Measurements from ENCODE around the gene HRAS. TPM values are rescaled to one million over a fixed set of nuclear protein-coding genes. Genes with fewer than 3 reads are reported as not detected.

HRAS gene
- total RNA-seq, 1 donor from 2014 or later: 43.9 TPM

DNA sequence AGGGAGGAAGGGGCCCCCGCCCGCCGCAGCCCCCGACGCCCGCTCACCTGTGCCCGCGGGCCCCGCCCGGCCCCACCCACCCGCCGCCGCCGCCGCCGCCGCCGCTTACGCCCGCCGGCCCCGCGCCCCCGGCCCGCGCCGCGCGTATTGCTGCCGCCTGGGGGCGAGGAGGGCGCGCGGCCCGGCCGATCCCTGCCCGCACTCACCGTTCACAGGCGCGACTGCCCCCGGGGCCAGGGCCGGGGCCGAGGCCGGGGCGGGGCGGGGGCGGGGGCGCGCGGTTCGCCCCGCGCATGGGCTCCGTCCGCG is 212 bp downstream of the HRAS start:
- Mint-ChIP-seq H3K4me1 (peaks cover 26% of the 10 kb centered on the region), H3K27ac (no peak overlapping the region), H3K4me3 (no peak overlapping the region), H3K36me3 (ENCODE audit: low read depth) (peaks cover 22% of the 10 kb centered on the region), H3K27me3 (no peaks in the 10 kb centered on the region), H3K9me3 (no peaks in the 10 kb centered on the region)
- TF ChIP-seq, protein P1, sequence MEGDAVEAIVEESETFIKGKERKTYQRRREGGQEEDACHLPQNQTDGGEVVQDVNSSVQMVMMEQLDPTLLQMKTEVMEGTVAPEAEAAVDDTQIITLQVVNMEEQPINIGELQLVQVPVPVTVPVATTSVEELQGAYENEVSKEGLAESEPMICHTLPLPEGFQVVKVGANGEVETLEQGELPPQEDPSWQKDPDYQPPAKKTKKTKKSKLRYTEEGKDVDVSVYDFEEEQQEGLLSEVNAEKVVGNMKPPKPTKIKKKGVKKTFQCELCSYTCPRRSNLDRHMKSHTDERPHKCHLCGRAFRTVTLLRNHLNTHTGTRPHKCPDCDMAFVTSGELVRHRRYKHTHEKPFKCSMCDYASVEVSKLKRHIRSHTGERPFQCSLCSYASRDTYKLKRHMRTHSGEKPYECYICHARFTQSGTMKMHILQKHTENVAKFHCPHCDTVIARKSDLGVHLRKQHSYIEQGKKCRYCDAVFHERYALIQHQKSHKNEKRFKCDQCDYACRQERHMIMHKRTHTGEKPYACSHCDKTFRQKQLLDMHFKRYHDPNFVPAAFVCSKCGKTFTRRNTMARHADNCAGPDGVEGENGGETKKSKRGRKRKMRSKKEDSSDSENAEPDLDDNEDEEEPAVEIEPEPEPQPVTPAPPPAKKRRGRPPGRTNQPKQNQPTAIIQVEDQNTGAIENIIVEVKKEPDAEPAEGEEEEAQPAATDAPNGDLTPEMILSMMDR (IDR thresholded peaks at IDR 0.05): no peak
- CTCF ChIA-PET: interaction anchor here (1.6 kb wide), 1 partner anchor 17 kb away, joined by 7 read pairs; no protein-coding TSS in a partner anchor
- intact Hi-C loops (cut with micrococcal nuclease): loop anchor here (1.0 to 10.0 kb wide), 3 partner anchors 85 to 380 kb away; partner anchors contain the start of genes CHID1 and PTDSS2
- peak; percentile 4 for ATAC-seq (ENCODE audit: low read depth)
- POLR2A ChIA-PET: interaction anchor here (0.7 to 3.6 kb wide), 12 partner anchors 16 to 327 kb away, joined by 3 to 45 read pairs (median 20); partner anchors contain the start of genes BET1L, IRF7, PHRF1 and PSMD13
- DNase-seq: no peak

DNA sequence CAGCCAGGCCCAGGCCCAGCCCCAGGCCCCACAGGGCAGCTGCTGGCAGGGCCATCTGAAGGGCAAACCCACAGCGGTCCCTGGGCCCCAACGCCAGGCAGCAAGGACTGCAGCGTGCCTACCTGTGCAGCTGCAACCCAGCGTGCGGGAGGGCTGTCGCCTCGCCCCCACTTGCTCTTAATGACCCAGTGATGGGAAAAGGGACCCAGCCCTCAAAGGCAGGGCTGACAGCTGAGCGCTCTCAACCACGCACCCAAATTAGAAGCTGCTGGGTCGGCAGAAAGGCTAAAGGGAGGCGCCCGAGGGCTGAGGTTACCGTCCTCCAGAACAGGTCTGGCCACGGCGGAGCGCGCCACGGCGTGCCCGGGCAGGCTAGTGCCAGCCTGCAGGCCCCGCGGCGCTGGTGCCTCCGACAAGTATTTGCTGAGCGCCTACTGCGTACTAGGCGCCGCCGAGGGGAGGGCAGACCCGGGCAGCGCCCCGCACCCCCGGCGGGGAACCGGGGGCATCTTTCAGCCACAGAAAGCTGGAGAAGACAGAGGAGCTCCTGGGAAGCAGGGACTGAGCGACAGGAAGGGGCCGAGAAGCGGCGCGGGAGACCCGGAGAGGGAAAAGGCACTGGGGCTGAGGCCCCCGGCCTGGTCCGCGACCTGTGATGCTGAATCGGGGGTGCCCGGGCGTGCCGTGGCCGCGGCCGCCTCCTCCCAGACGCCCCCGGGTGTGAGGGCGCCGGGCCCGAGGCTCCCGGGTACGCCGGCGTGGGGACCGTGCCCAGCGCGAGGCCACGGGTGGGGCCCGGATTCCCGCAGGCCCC is 773 bp downstream of the HRAS start:
- Mint-ChIP-seq H3K9me3 (no peaks in the 10 kb centered on the region), H3K4me1 (peaks cover 26% of the 10 kb centered on the region), H3K36me3 (ENCODE audit: low read depth) (peaks cover 23% of the 10 kb centered on the region), H3K4me3 (peak overlapping the region; percentile 80), H3K27me3 (no peaks in the 10 kb centered on the region), H3K27ac (no peak overlapping the region)
- TF ChIP-seq, protein P1 (IDR thresholded peaks at IDR 0.05): no peak
- ATAC-seq (ENCODE audit: low read depth): no peak
- ChIA-PET CTCF (interaction anchor here (0.8 kb wide), 1 partner anchor 20 kb away, joined by 3 read pairs; no protein-coding TSS in a partner anchor), POLR2A (interaction anchor here (1.0 to 3.6 kb wide), 5 partner anchors 21 to 327 kb away, joined by 4 to 27 read pairs (median 21); partner anchors contain the start of genes BET1L, IRF7, RIC8A and RNH1)
- DNase-seq: no peak
- intact Hi-C loops (cut with micrococcal nuclease): loop anchor here (1.0 to 10.0 kb wide), 3 partner anchors 84 to 380 kb away; partner anchors contain the start of genes CHID1 and PTDSS2

DNA sequence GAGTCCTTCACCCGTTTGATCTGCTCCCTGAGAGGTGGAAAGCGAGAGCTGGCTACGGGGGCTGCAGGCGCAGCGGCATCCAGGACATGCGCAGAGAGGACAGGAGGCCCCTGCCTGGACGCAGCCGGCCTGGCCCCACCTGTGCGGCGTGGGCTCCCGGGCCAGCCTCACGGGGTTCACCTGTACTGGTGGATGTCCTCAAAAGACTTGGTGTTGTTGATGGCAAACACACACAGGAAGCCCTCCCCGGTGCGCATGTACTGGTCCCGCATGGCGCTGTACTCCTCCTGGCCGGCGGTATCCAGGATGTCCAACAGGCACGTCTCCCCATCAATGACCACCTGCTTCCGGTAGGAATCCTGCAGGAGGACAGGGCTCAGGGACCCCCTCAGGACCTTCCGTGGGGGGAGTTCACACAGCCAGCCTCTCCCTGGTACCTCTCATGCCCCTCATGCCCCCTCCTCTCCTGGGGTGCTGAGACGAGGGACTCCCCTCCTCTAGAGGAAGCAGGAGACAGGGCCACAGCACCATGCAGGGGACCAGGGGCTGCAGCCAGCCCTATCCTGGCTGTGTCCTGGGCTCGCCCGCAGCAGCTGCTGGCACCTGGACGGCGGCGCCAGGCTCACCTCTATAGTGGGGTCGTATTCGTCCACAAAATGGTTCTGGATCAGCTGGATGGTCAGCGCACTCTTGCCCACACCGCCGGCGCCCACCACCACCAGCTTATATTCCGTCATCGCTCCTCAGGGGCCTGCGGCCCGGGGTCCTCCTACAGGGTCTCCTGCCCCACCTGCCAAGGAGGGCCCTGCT is 1.6 kb downstream of the HRAS start:
- TF ChIP-seq, protein P1 (IDR thresholded peaks at IDR 0.05): no peak
- no peak for DNase-seq
- intact Hi-C loops (cut with micrococcal nuclease): loop anchor here (10.0 kb wide), 1 partner anchor 381 kb away; the partner anchor contains the start of gene CHID1
- Mint-ChIP-seq H3K36me3 (ENCODE audit: low read depth) (peaks cover 23% of the 10 kb centered on the region), H3K27me3 (no peaks in the 10 kb centered on the region), H3K4me1 (peaks cover 24% of the 10 kb centered on the region), H3K9me3 (no peaks in the 10 kb centered on the region), H3K4me3 (peak overlapping the region; percentile 35), H3K27ac (no peak overlapping the region)
- ATAC-seq (ENCODE audit: low read depth): no peak
- POLR2A ChIA-PET: interaction anchor here (0.9 to 1.0 kb wide), 3 partner anchors 27 to 326 kb away, joined by 4 read pairs; partner anchors contain the start of genes BET1L, RIC8A and RNH1
- CTCF ChIA-PET: interaction anchor here (0.8 kb wide), 1 partner anchor 20 kb away, joined by 3 read pairs; no protein-coding TSS in a partner anchor

DNA sequence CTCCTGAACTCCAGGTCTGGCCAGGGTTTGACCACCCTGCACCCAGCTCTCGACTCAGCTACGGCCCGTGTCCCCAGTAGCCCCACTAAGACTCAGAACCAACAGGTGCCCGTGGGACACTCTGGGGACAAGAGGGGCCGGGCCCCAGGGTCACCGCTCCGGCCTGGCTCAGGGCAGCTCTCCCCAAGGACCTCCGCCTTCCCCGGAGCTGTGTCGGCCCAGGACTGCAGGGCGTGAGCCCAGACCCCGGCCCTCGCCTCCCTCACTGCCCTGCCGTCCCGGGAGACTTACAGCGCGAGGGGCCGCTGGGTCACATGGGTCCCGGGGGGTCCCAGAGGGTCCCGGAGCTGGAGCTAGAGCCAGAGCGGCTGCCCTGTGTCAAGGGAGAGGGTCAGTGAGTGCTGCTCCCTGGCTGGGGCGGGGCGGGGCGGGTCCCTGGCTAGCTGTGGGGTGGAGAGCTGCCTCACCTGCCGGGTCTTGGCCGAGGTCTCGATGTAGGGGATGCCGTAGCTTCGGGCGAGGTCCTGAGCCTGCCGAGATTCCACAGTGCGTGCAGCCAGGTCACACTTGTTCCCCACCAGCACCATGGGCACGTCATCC is 2.3 kb downstream of the HRAS start:
- H3K27ac Mint-ChIP-seq: no peak overlapping the region
- H3K4me1 Mint-ChIP-seq: peaks cover 17% of the 10 kb centered on the region
- no peak for DNase-seq
- H3K27me3 Mint-ChIP-seq: no peaks in the 10 kb centered on the region
- ATAC-seq (ENCODE audit: low read depth): no peak
- H3K9me3 Mint-ChIP-seq: no peaks in the 10 kb centered on the region
- peaks cover 23% of the 10 kb centered on the region for H3K36me3 Mint-ChIP-seq (ENCODE audit: low read depth)
- no peak overlapping the region for H3K4me3 Mint-ChIP-seq
- intact Hi-C loops (cut with micrococcal nuclease): loop anchor here (10.0 kb wide), 1 partner anchor 382 kb away; the partner anchor contains the start of gene CHID1
- ChIA-PET POLR2A (interaction anchor here (0.9 to 1.0 kb wide), 2 partner anchors 85 to 326 kb away, joined by 4 read pairs; partner anchors contain the start of genes BET1L and RIC8A), CTCF (no interaction called here)
- TF ChIP-seq, protein P1 (IDR thresholded peaks at IDR 0.05): no peak
